OCI-LY3 (cell line): ENCODE measurements around the gene C4orf36.

ENCODE experiments used
- EZH2phosphoT487 ChIP-seq: fragments of 200-600 bp; shearing (Covaris generic); IDR thresholded peaks from 2 replicates; pipeline ENCODE4 v1.6.1; 2018; ENCODE audit warnings: antibody characterized with exemption, mixed run types, low read depth
- TF ChIP-seq, protein P1 (sequence below): fragments of 200-600, 300-600 bp; sonication (generic); IDR thresholded peaks from 2 replicates; pipeline ENCODE4 v1.5.1; 2014; ENCODE audit warnings: antibody characterized with exemption, low read length, low read depth

- TF ChIP-seq, protein P1, sequence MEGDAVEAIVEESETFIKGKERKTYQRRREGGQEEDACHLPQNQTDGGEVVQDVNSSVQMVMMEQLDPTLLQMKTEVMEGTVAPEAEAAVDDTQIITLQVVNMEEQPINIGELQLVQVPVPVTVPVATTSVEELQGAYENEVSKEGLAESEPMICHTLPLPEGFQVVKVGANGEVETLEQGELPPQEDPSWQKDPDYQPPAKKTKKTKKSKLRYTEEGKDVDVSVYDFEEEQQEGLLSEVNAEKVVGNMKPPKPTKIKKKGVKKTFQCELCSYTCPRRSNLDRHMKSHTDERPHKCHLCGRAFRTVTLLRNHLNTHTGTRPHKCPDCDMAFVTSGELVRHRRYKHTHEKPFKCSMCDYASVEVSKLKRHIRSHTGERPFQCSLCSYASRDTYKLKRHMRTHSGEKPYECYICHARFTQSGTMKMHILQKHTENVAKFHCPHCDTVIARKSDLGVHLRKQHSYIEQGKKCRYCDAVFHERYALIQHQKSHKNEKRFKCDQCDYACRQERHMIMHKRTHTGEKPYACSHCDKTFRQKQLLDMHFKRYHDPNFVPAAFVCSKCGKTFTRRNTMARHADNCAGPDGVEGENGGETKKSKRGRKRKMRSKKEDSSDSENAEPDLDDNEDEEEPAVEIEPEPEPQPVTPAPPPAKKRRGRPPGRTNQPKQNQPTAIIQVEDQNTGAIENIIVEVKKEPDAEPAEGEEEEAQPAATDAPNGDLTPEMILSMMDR: no peak
- no peak for TF ChIP-seq EZH2phosphoT487
Observed at GRCh38 chr4:86890790-86891189, 1.4 kb downstream of the C4orf36 start.
